T-helper 2 cell treated with Interferon-gamma antibody and Interleukin-4, amounts not matched to agents 5 μg/mL and 100 μg/mL, for 36 hours (primary cell): ENCODE data around the gene IFNG-AS1.

Experiments
- DNase-seq: peaks from one replicate; pipeline ENCODE4 v3.0.0; 2021; ENCODE audit warnings: low spot score
- H3K27ac Mint-ChIP-seq: one replicate; pipeline ENCODE4 v1.8.0; 2021; ENCODE audit warnings: mild to moderate bottlenecking, mixed read lengths
- H3K27me3 Mint-ChIP-seq: one replicate; pipeline ENCODE4 v1.8.0; 2021; ENCODE audit warnings: low read depth, mixed read lengths
- H3K36me3 Mint-ChIP-seq: one replicate; pipeline ENCODE4 v1.8.0; 2021; ENCODE audit warnings: low read depth, mixed read lengths
- H3K4me1 Mint-ChIP-seq: one replicate; pipeline ENCODE4 v1.8.0; 2021; ENCODE audit warnings: low read depth, mixed read lengths
- H3K4me3 Mint-ChIP-seq: one replicate; pipeline ENCODE4 v1.8.0; 2022; ENCODE audit warnings: mild to moderate bottlenecking, moderate library complexity, mixed read lengths
- H3K9me3 Mint-ChIP-seq: one replicate; pipeline ENCODE4 v1.8.0; 2021; ENCODE audit warnings: mixed read lengths

IFNG-AS1 gene

GRCh38 chr12:68069275-68069674 lies 80.0 kb downstream of the IFNG-AS1 start:
- peaks cover 8% of the 10 kb centered on the region for H3K4me1 Mint-ChIP-seq
- H3K4me3 Mint-ChIP-seq = no peak overlapping the region
- peaks cover 25% of the 10 kb centered on the region for H3K9me3 Mint-ChIP-seq
- no peak for DNase-seq
- peaks cover 9% of the 10 kb centered on the region for H3K36me3 Mint-ChIP-seq
- peaks cover 4% of the 10 kb centered on the region for H3K27me3 Mint-ChIP-seq
- H3K27ac Mint-ChIP-seq = no peak overlapping the region
